ENCODE results near the gene AUNIP. TPM values are rescaled to one million over a fixed set of nuclear protein-coding genes. Genes with fewer than 3 reads are reported as not detected.

The AUNIP gene
- polyA plus RNA-seq, 3 donors = 0.19 to 0.44 (median 0.44) TPM

DNA sequence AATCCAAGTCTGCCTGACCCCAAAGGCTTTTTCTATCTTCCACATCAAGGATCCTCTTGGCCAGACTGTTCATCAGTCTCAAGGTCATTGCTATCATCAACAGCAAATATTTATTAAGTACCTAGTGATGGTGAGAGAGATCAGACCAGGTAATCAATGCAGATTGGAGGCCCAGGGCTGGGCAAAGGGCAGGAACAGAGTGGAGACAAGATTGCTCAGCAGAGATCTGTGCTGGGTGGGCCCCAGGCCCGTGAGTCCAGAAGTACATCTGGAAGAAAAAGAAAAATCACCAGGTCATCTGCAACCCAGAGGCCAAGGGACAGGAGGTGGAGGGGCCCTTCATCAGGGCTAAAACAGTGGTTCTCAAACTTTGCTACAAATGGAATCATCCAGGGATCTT is 26.3 kb upstream of the AUNIP start:
- no peak overlapping the region for H2AFZ ChIP-seq (ENCODE audit: insufficient read depth, low read depth, low read length, poor library complexity, severe bottlenecking)
- H3K9ac ChIP-seq (ENCODE audit: insufficient read depth, low read length, poor library complexity, severe bottlenecking) = no peak overlapping the region
- intact Hi-C loops (cut with micrococcal nuclease) = no loop called here
- peaks cover 7% of the 10 kb centered on the region in 2 donors for H3K36me3 Mint-ChIP-seq
- no peaks in the 10 kb centered on the region for H3K9me3 Mint-ChIP-seq
- H3K79me2 ChIP-seq (ENCODE audit: insufficient read depth, low read length) = no peaks in the 10 kb centered on the region
- no peaks in the 10 kb centered on the region for H3K4me1 Mint-ChIP-seq
- TF ChIP-seq, protein P1, sequence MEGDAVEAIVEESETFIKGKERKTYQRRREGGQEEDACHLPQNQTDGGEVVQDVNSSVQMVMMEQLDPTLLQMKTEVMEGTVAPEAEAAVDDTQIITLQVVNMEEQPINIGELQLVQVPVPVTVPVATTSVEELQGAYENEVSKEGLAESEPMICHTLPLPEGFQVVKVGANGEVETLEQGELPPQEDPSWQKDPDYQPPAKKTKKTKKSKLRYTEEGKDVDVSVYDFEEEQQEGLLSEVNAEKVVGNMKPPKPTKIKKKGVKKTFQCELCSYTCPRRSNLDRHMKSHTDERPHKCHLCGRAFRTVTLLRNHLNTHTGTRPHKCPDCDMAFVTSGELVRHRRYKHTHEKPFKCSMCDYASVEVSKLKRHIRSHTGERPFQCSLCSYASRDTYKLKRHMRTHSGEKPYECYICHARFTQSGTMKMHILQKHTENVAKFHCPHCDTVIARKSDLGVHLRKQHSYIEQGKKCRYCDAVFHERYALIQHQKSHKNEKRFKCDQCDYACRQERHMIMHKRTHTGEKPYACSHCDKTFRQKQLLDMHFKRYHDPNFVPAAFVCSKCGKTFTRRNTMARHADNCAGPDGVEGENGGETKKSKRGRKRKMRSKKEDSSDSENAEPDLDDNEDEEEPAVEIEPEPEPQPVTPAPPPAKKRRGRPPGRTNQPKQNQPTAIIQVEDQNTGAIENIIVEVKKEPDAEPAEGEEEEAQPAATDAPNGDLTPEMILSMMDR (IDR thresholded peaks at IDR 0.05) = no peak
- no peaks in the 10 kb centered on the region for H3K36me3 ChIP-seq (replicated peaks in 1 of 2; ENCODE audit: control insufficient read depth in 1 of 2, insufficient read depth in 2 of 2, low read length in 2 of 2)
- DNase-seq = no peak
- H3K27ac Mint-ChIP-seq = peak overlapping the region in 1 of 7 donors; percentile 6
- H3K27ac ChIP-seq (ENCODE audit: low read depth in 1 of 2, low read length in 2 of 2) = no peak overlapping the region
- WGBS (ENCODE audit: insufficient coverage) = 100% methylated on average over 1 of the region's 1 CpG
- no peak overlapping the region for H3K4me3 ChIP-seq (replicated peaks in 1 of 3; ENCODE audit: low read depth in 2 of 3, low read length in 3 of 3)
- H3K4me2 ChIP-seq (replicated peaks; ENCODE audit: extremely low read depth, low read length, poor library complexity, severe bottlenecking) = no peak overlapping the region
- H3K27me3 ChIP-seq (ENCODE audit: control insufficient read depth in 2 of 2, insufficient read depth in 2 of 2, low read length in 2 of 2) = no peaks in the 10 kb centered on the region
- H3K4me3 Mint-ChIP-seq = no peak overlapping the region
- no peaks in the 10 kb centered on the region for H3K4me1 ChIP-seq (ENCODE audit: control insufficient read depth in 1 of 2, insufficient read depth in 2 of 2, low read length in 2 of 2)
- H3K27me3 Mint-ChIP-seq (ENCODE audit: low read depth in 3 of 3) = peaks cover 0 to 1% (median 0%) of the 10 kb centered on the region in 3 donors
- no peaks in the 10 kb centered on the region for H3K9me3 ChIP-seq (replicated peaks in 1 of 2; ENCODE audit: control insufficient read depth in 1 of 2, insufficient read depth in 1 of 2, low read length in 2 of 2)
- no peaks in the 10 kb centered on the region for H4K20me1 ChIP-seq (ENCODE audit: insufficient read depth, low read length)

DNA sequence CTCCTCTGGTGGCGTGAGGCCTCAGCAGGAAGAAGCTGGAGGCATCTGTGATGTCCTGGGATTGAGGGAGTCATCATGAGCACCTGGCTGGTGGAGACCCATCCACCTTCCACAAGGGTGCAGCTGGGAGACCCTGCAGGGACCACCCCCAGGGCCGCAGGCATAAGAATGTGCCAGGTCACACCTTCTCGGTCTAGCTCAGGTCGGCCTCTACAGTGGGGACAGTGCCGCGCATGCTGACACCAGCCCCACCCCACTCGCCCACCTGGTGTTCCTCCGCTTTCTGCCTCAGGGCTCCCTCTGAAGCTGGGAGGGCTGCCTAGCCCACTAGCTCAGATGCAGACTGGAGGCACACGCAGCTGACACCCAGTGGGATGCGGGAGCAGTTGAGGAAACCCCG is 22.0 kb upstream of the AUNIP start:
- H3K27me3 Mint-ChIP-seq (ENCODE audit: low read depth in 3 of 3) = peaks cover 0 to 6% (median 2%) of the 10 kb centered on the region in 3 donors
- H3K4me1 ChIP-seq (ENCODE audit: control insufficient read depth in 1 of 2, insufficient read depth in 2 of 2, low read length in 2 of 2) = peaks cover 3 to 5% of the 10 kb centered on the region in 2 donors
- no peak overlapping the region for H3K9ac ChIP-seq (ENCODE audit: insufficient read depth, low read length, poor library complexity, severe bottlenecking)
- H3K27ac ChIP-seq (ENCODE audit: low read depth in 1 of 2, low read length in 2 of 2) = no peak overlapping the region
- intact Hi-C loops (cut with micrococcal nuclease) = no loop called here
- no peaks in the 10 kb centered on the region for H3K79me2 ChIP-seq (ENCODE audit: insufficient read depth, low read length)
- no peak overlapping the region for H2AFZ ChIP-seq (ENCODE audit: insufficient read depth, low read depth, low read length, poor library complexity, severe bottlenecking)
- H3K9me3 ChIP-seq (replicated peaks in 1 of 2; ENCODE audit: control insufficient read depth in 1 of 2, insufficient read depth in 1 of 2, low read length in 2 of 2) = no peaks in the 10 kb centered on the region
- WGBS (ENCODE audit: insufficient coverage) = 93% methylated on average over 10 of the region's 11 CpGs
- no peaks in the 10 kb centered on the region for H4K20me1 ChIP-seq (ENCODE audit: insufficient read depth, low read length)
- no peaks in the 10 kb centered on the region for H3K27me3 ChIP-seq (ENCODE audit: control insufficient read depth in 2 of 2, insufficient read depth in 2 of 2, low read length in 2 of 2)
- no peak for DNase-seq
- no peaks in the 10 kb centered on the region for H3K36me3 Mint-ChIP-seq
- no peaks in the 10 kb centered on the region for H3K9me3 Mint-ChIP-seq
- TF ChIP-seq, protein P1 (IDR thresholded peaks at IDR 0.05) = no peak
- H3K4me1 Mint-ChIP-seq = peaks cover 6% of the 10 kb centered on the region
- H3K4me3 ChIP-seq (replicated peaks in 1 of 3; ENCODE audit: low read depth in 2 of 3, low read length in 3 of 3) = no peak overlapping the region
- H3K36me3 ChIP-seq (replicated peaks in 1 of 2; ENCODE audit: control insufficient read depth in 1 of 2, insufficient read depth in 2 of 2, low read length in 2 of 2) = no peaks in the 10 kb centered on the region
- no peak overlapping the region for H3K4me2 ChIP-seq (replicated peaks; ENCODE audit: extremely low read depth, low read length, poor library complexity, severe bottlenecking)
- no peak overlapping the region for H3K27ac Mint-ChIP-seq
- no peak overlapping the region for H3K4me3 Mint-ChIP-seq
